Hematopoietic multipotent progenitor cell treated with erythropoietin and hydrocortisone succinate and interleukin-3 and kit ligand, for 8 days (in vitro differentiated cells): ENCODE results near the gene PARP6.
"Not testable (repeated sequence)": the region's sequence is repeated elsewhere in the genome, so short reads cannot be mapped to it uniquely, and the experiment has no call there.

Experiments used
- DNase-seq: peaks from one replicate; pipeline ENCODE4 v3.0.0-alpha.2; 2015

The PARP6 gene

GRCh38 chr15:72280751-72281150, 8.4 kb upstream of the PARP6 start:
- DNase-seq = no peak

- DNase-seq = no peak
These were observed 6.4 kb upstream of the PARP6 start for GRCh38 chr15:72278737-72279136.

GRCh38 chr15:72276326-72276700, 4.0 kb upstream of the PARP6 start:
- no peak for DNase-seq

GRCh38 chr15:72275635-72276325, 3.4 kb upstream of the PARP6 start:
- not testable (repeated sequence) for DNase-seq

GRCh38 chr15:72272997-72273352, 621 bp upstream of the PARP6 start:
- no peak for DNase-seq

- DNase-seq = no peak
These were observed 500 bp downstream of the PARP6 start for GRCh38 chr15:72271895-72272212.

GRCh38 chr15:72271221-72271620, 1.1 kb downstream of the PARP6 start:
- no peak for DNase-seq

- no peak for DNase-seq
These were observed 2.6 kb downstream of the PARP6 start for GRCh38 chr15:72269739-72270138.

GRCh38 chr15:72265031-72265430, 7.3 kb downstream of the PARP6 start:
- DNase-seq = no peak

- DNase-seq = no peak
These were observed 19.6 kb downstream of the PARP6 start for GRCh38 chr15:72252663-72253299.

GRCh38 chr15:72249142-72249810, 23.1 kb downstream of the PARP6 start:
- DNase-seq = no peak

GRCh38 chr15:72248514-72248913, 23.8 kb downstream of the PARP6 start:
- no peak for DNase-seq

- DNase-seq = no peak
These were observed 29.5 kb downstream of the PARP6 start for GRCh38 chr15:72242775-72243370.

- DNase-seq = no peak
These were observed 32.7 kb downstream of the PARP6 start for GRCh38 chr15:72239652-72240051.

GRCh38 chr15:72238586-72238985, 33.8 kb downstream of the PARP6 start:
- no peak for DNase-seq

- DNase-seq = no peak
These were observed 34.5 kb downstream of the PARP6 start for GRCh38 chr15:72237853-72238224.

- DNase-seq = peak; percentile 94
These were observed 35.1 kb downstream of the PARP6 start for GRCh38 chr15:72237029-72237852.

GRCh38 chr15:72236381-72237003, 35.9 kb downstream of the PARP6 start:
- no peak for DNase-seq

- DNase-seq = no peak
These were observed 37.1 kb downstream of the PARP6 start for GRCh38 chr15:72235298-72235697.

- no peak for DNase-seq
These were observed 38.6 kb downstream of the PARP6 start for GRCh38 chr15:72233769-72234168.

GRCh38 chr15:72231833-72232478, 40.4 kb downstream of the PARP6 start:
- peak; percentile 93 for DNase-seq
